Testis (tissue), 3 donors: ENCODE results near the gene CLIC4. TPM values are rescaled to one million over a fixed set of nuclear protein-coding genes. Genes with fewer than 3 reads are reported as not detected.

Experiments used
- DNase-seq: peaks from one replicate; pipeline ENCODE4 v3.0.0-alpha.2; 2019
- H3K27ac ChIP-seq, 2 donors: fragments of 200-600 bp; sonication (generic); one replicate each; pipeline ENCODE4 v1.5.1; 2019
- H3K27me3 ChIP-seq: fragments of 200-600 bp; sonication (generic); one replicate; pipeline ENCODE4 v1.5.1; 2019
- H3K36me3 ChIP-seq: fragments of 200-600 bp; sonication (generic); one replicate; pipeline ENCODE4 v1.5.1; 2017; ENCODE audit warnings: low read depth; ENCODE audit errors: missing control alignments
- H3K4me1 ChIP-seq: fragments of 200-600 bp; sonication (generic); one replicate; pipeline ENCODE4 v1.5.1; 2019
- H3K4me3 ChIP-seq, 2 donors: fragments of 200-600 bp; sonication (generic); one replicate each; pipeline ENCODE4 v1.5.1; 2017 to 2019
- H3K9me3 ChIP-seq: fragments of 200-600 bp; sonication (generic); one replicate; pipeline ENCODE4 v1.5.1; 2017
- POLR2A ChIP-seq: fragments of 450-650 bp; IDR thresholded peaks from one replicate; pipeline ENCODE4 v1.6.1; 2017; ENCODE audit warnings: antibody characterized with exemption, mild to moderate bottlenecking, moderate library complexity
- WGBS, 2 donors: methylation state at CpG; one replicate each; pipeline ENCODE4 v1.1.5; 2018; 5-methylcytosine and 5-hydroxymethylcytosine counted together
- intact Hi-C: fragments of 100-400 bp; cut with DNase I; formaldehyde crosslinking; loops from one replicate; pipeline ENCODE4 v1.15.1; 2023; ENCODE audit warnings: low total_unique reads
- polyA plus RNA-seq: library from polyadenylated mRNA; stranded (reverse); fragments of 350-450 nt; fragmentation: Illumina TruSeq; extraction: RNeasy Lipid Tissue Mini Kit (QIAGEN cat#74804); gene quantifications from one replicate; pipeline ENCODE4 v1.2.3, GENCODE V29; 2014; ENCODE audit warnings: low read depth, low replicate concordance; ENCODE audit not compliant: insufficient read depth
- total RNA-seq, 2 donors: library from RNA; depleted of rRNA; stranded (reverse); fragments of >200 nt; gene quantifications; one replicate each; pipeline ENCODE4 v1.2.3, GENCODE V29; 2016
- TF ChIP-seq, protein P1 (sequence below), 3 experiments: fragments of 450-650 bp in 2 of 3; fragments of 200-600 bp in 1 of 3; sonication (generic) in 1 of 3; IDR thresholded peaks; one replicate each; pipeline ENCODE4 v1.5.1; 2016 to 2019; ENCODE audit warnings: antibody characterized with exemption in 3 of 3, mild to moderate bottlenecking in 2 of 3, moderate library complexity in 1 of 3

CLIC4 gene
- total and polyA plus RNA-seq, 3 donors from 2014 or later: 47.2 to 72.4 (median 48.8) TPM

DNA sequence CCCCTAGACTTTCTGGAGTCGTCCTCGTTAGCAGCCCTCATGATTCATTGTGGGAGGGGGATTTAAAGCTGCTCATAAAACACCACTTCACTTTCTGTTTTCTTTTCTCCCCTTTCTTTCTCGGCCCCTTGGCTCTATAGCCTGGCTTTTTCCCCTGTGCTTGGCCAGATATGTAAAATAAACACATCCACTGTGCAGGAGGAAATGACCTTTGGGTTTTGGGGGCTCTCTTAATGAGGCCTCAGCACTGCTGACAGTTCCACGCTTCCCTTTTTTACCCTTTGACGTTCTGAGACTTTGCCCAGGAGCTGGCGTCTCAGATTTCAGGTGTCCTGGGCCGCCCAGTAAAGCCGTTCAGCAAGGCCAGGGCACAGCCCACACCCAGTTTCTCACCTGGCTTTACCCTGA lies 119.1 kb downstream of the CLIC4 start:
- Histone ChIP-seq H3K36me3 (no peaks in the 10 kb centered on the region), H3K4me1 (no peaks in the 10 kb centered on the region), H3K9me3 (no peaks in the 10 kb centered on the region), H3K27ac (no peak overlapping the region), H3K4me3 (no peak overlapping the region), H3K27me3 (no peaks in the 10 kb centered on the region)
- WGBS, 2 donors: 58 to 67% methylated on average over 8 of the region's 8 CpGs
- intact Hi-C loops: no loop called here
- TF ChIP-seq POLR2A: no peak
- TF ChIP-seq, protein P1, sequence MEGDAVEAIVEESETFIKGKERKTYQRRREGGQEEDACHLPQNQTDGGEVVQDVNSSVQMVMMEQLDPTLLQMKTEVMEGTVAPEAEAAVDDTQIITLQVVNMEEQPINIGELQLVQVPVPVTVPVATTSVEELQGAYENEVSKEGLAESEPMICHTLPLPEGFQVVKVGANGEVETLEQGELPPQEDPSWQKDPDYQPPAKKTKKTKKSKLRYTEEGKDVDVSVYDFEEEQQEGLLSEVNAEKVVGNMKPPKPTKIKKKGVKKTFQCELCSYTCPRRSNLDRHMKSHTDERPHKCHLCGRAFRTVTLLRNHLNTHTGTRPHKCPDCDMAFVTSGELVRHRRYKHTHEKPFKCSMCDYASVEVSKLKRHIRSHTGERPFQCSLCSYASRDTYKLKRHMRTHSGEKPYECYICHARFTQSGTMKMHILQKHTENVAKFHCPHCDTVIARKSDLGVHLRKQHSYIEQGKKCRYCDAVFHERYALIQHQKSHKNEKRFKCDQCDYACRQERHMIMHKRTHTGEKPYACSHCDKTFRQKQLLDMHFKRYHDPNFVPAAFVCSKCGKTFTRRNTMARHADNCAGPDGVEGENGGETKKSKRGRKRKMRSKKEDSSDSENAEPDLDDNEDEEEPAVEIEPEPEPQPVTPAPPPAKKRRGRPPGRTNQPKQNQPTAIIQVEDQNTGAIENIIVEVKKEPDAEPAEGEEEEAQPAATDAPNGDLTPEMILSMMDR (IDR thresholded peaks at IDR 0.05): no peak
- DNase-seq: no peak

DNA sequence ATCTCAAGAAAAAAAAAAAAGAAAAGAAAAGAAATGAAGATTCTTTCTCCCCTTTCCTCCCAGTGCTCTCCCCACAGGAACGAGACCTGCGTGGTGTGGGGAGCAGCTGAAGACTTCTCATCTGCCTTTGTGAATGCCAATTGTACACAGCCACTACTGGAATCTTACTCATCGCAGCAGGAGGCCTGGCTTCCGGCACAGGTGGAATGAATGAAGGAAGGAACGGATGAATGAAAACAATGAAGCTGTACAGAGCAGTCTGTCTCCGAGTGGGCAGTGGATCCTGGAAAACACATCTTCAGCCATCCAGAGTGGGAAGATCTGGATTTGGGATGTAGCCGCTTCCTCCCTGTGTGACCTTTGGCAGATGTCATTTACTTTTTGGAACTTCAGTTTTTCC lies 119.9 kb downstream of the CLIC4 start:
- no peak for DNase-seq
- Histone ChIP-seq H3K27me3 (no peaks in the 10 kb centered on the region), H3K9me3 (no peaks in the 10 kb centered on the region), H3K36me3 (no peaks in the 10 kb centered on the region), H3K4me1 (no peaks in the 10 kb centered on the region), H3K27ac (no peak overlapping the region), H3K4me3 (no peak overlapping the region)
- intact Hi-C loops: no loop called here
- TF ChIP-seq, protein P1 (IDR thresholded peaks at IDR 0.05): no peak
- TF ChIP-seq POLR2A: no peak
- 95 to 96% methylated on average over 7 of the region's 7 CpGs for WGBS, 2 donors

DNA sequence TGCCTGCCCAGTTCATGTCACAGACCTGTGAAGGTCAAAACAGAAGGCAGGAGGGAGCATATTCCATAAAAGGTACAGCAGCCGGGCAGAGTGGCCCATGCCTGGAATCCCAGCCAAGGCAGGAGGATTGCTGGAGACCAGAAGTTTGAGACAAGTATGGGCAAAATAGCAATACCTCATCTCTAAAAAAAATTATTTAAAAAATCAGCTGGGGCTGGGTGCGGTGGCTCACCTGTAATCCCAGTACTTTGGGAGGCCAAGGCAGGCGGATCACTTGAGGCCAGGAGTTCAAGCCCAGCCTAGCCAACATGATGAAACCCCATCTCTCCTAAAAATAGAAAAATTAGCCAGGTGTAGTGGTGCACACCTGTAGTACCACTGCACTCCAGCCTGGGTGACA lies 120.3 kb downstream of the CLIC4 start:
- intact Hi-C loops: no loop called here
- Histone ChIP-seq H3K4me3 (no peak overlapping the region), H3K36me3 (no peaks in the 10 kb centered on the region), H3K27me3 (no peaks in the 10 kb centered on the region), H3K4me1 (no peaks in the 10 kb centered on the region), H3K9me3 (no peaks in the 10 kb centered on the region), H3K27ac (no peak overlapping the region)
- TF ChIP-seq POLR2A: no peak
- 91 to 93% methylated on average over 3 of the region's 3 CpGs for WGBS, 2 donors
- no peak for DNase-seq

DNA sequence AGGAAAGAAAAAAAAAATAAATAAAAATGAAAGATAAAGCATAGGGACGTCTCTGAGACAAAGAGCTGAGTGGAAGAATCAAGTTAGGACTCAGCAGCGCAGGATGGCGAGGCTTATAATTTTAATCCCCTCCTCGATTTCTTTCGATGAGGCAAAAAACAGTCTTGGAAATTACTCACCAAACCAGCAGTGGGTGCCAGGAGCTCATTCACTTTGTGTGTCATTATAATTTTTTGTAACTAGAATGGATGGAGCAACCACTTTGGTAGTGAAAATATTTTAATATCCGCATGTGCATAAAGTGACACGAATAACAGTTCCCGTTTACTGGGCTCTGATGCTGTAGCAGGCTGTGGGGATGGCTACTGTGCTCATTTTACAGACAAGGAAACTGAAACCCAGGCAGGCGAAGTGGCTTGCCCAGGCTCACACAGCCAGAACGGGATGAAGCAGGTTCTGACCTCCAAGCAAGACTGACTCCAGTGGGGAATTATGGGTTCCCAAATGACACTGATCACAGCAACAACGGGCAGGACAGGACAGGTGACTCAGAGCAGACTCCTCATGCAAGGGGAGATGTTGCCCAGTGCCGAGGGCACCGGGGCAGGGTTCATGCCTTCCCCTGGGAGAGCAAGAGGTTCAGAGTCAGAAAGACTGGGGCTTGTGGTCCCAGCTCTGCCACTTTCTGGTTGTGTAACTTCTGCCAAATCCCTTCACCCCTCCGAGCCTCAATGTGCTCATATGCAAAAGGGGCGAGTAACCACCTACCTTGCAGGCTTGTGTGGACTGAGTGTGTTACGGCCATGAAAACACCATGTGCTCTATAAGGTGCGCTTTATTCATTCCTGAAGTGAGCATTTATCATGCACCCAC lies 121.2 kb downstream of the CLIC4 start:
- Histone ChIP-seq H3K9me3 (no peaks in the 10 kb centered on the region), H3K4me1 (no peaks in the 10 kb centered on the region), H3K4me3 (no peak overlapping the region), H3K27me3 (no peaks in the 10 kb centered on the region), H3K27ac (no peak overlapping the region), H3K36me3 (no peaks in the 10 kb centered on the region)
- 75 to 83% methylated on average over 15 to 17 of the region's 17 CpGs for WGBS, 2 donors
- no peak for DNase-seq
- TF ChIP-seq POLR2A: no peak
- TF ChIP-seq, protein P1 (IDR thresholded peaks at IDR 0.05): no peak
- intact Hi-C loops: no loop called here

DNA sequence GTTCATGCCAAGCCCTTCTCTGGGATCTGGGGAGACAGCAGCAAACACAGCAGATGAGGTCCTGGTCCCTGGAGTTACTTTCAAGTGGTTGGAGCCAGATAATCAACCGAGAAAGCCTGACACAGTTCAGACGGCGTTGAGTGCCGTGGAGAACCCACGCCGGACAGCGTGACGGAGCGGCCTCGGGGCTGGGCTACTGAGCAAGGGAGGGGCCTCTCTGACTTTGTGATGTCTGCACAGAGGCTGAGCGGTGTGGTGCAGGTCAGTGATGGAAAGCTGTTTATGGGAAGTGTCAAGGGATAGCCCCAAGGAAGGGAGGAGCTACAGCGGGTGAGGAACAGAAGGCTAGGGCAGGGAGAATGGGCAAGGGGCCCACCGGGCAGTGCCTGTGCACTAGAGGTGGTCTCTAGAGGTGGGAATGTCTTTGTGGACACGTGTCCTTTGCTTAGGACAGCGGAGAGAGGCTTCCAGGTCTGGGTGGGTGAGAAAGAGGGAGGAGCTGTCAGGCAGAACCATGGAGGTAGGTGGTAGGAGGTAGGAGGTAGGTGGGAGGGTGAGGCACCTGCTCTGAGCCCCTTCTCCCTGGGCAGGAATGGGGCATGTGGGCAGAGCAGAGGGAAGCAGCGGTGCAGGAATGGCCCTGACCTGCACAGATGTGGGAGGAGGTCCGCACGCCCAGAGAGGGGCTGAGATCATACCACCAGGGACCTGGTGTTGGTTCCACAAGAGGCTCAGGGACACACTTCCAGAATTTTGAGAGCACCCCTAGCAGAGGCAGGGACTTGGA lies 122.0 kb downstream of the CLIC4 start:
- Histone ChIP-seq H3K27me3 (no peaks in the 10 kb centered on the region), H3K27ac (no peak overlapping the region), H3K4me1 (no peaks in the 10 kb centered on the region), H3K36me3 (no peaks in the 10 kb centered on the region), H3K4me3 (no peak overlapping the region), H3K9me3 (no peaks in the 10 kb centered on the region)
- DNase-seq: no peak
- WGBS, 2 donors: 60 to 61% methylated on average over 16 to 18 of the region's 18 CpGs
- TF ChIP-seq, protein P1 (IDR thresholded peaks at IDR 0.05): no peak
- no peak for TF ChIP-seq POLR2A
- intact Hi-C loops: no loop called here
